ENCODE measurements around the gene LHFPL3.
"Not testable (repeated sequence)": the region's sequence is repeated elsewhere in the genome, so short reads cannot be mapped to it uniquely, and the experiment has no call there.

Gene LHFPL3

DNA sequence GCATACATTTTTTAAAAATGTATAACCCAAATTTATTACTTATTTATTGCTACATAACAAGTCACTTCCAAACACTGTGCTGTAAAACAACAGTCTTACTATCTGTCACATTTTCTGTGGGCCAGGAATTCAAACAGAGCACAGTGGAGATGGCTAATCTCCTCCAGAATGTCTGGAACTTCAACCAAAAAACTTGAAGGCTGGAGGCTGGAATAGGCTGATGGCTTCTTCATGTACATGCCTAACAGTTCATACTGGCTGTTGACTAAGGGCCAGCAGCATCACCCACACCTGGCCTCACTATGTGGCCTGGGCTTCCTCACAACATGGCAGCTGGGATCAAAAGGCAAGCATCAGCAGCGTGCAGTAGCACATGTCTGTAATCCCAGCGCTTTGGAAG lies 593.2 kb downstream of the LHFPL3 start:
- TF ChIP-seq POLR2AphosphoS5 (IDR thresholded peaks at IDR 0.05; ENCODE audit: low read depth) (no peak), GABPA (IDR thresholded peaks at IDR 0.05; ENCODE audit: low read depth) (no peak), SPI1 (IDR thresholded peaks at IDR 0.05; ENCODE audit: borderline replicate concordance, low read depth) (no peak)
- TF ChIP-seq, protein P1, sequence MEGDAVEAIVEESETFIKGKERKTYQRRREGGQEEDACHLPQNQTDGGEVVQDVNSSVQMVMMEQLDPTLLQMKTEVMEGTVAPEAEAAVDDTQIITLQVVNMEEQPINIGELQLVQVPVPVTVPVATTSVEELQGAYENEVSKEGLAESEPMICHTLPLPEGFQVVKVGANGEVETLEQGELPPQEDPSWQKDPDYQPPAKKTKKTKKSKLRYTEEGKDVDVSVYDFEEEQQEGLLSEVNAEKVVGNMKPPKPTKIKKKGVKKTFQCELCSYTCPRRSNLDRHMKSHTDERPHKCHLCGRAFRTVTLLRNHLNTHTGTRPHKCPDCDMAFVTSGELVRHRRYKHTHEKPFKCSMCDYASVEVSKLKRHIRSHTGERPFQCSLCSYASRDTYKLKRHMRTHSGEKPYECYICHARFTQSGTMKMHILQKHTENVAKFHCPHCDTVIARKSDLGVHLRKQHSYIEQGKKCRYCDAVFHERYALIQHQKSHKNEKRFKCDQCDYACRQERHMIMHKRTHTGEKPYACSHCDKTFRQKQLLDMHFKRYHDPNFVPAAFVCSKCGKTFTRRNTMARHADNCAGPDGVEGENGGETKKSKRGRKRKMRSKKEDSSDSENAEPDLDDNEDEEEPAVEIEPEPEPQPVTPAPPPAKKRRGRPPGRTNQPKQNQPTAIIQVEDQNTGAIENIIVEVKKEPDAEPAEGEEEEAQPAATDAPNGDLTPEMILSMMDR (IDR thresholded peaks at IDR 0.05; ENCODE audit: insufficient read depth, low read length) = no peak
- TF ChIP-seq, protein P2, sequence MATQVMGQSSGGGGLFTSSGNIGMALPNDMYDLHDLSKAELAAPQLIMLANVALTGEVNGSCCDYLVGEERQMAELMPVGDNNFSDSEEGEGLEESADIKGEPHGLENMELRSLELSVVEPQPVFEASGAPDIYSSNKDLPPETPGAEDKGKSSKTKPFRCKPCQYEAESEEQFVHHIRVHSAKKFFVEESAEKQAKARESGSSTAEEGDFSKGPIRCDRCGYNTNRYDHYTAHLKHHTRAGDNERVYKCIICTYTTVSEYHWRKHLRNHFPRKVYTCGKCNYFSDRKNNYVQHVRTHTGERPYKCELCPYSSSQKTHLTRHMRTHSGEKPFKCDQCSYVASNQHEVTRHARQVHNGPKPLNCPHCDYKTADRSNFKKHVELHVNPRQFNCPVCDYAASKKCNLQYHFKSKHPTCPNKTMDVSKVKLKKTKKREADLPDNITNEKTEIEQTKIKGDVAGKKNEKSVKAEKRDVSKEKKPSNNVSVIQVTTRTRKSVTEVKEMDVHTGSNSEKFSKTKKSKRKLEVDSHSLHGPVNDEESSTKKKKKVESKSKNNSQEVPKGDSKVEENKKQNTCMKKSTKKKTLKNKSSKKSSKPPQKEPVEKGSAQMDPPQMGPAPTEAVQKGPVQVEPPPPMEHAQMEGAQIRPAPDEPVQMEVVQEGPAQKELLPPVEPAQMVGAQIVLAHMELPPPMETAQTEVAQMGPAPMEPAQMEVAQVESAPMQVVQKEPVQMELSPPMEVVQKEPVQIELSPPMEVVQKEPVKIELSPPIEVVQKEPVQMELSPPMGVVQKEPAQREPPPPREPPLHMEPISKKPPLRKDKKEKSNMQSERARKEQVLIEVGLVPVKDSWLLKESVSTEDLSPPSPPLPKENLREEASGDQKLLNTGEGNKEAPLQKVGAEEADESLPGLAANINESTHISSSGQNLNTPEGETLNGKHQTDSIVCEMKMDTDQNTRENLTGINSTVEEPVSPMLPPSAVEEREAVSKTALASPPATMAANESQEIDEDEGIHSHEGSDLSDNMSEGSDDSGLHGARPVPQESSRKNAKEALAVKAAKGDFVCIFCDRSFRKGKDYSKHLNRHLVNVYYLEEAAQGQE (IDR thresholded peaks at IDR 0.05; ENCODE audit: insufficient replicate concordance, low read depth) = no peak

DNA sequence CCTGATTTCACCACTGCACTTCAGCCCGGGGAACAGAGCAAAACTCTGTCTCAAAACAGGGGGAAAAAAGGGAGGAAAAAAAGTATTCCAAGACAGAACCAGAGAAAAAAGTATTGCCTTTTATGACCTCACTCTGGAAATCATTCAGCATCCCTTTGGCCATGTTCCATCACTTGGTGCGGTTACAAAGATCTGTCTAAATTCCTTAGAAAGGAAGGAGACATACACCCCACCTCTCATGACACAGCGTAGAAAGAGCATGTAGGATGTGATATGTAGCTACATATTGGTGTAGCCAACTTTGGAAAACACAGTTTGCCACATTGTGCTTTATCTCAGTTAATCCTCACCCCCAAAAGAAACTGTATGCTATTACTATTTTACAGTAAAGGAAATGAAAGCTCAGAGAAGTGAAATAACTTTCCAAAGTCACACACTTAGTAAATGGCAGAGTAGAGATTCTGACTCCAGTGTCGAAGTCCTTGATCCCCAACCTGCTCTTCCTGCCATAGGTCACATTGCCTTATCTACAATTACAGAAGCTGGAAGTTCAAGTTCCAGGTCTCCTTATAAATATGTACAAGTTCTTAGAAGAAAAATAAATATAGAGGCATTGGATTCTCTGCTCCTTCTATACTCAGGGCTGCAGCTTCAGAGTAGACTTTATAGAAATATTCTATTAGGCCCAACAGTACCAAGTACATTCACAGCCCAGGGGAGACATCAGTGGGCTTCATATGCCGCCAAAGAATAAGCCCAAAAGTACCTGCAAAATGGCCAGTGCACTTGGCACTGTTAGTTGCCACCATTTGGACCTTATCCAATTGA lies 594.0 kb downstream of the LHFPL3 start:
- DNase-seq (ENCODE audit: low read depth in 1 of 2, low spot score in 1 of 2) = no peak
- Histone ChIP-seq H3K4me3 (replicated peaks; ENCODE audit: insufficient read depth, low read length) (no peak overlapping the region), H3K27me3 (ENCODE audit: insufficient read depth, poor library complexity, severe bottlenecking) (no peaks in the 10 kb centered on the region), H3K27ac (replicated peaks) (no peak overlapping the region)
- TF ChIP-seq POLR2AphosphoS5 (IDR thresholded peaks at IDR 0.05; ENCODE audit: low read depth) = no peak

More for the DNA sequence above, 593.2 kb downstream of the LHFPL3 start:
- Histone ChIP-seq H3K4me3 (replicated peaks; ENCODE audit: insufficient read depth, low read length) (no peak overlapping the region), H3K27ac (replicated peaks) (no peak overlapping the region), H3K27me3 (ENCODE audit: insufficient read depth, poor library complexity, severe bottlenecking) (no peaks in the 10 kb centered on the region)
- DNase-seq (ENCODE audit: low read depth in 1 of 2, low spot score in 1 of 2) = no peak

DNA sequence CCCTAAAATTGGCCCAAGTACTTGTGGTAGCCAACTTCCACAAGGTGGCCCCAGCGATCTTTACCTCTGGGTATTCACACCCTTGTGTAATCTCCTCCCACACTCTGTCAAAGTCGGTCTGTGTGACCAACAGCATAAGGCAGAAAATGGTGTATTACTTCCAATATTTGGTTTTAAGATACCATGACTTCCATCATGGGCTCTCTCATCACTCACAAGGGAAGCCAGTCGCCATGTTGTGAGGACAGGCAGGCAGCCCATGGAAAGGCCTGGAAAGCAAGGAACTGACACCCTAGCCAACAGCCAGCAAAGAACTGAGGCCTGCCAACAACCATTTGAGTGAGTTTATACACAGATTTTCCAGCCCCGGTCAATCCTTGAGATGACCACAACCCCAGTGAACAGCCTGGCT lies 594.6 kb downstream of the LHFPL3 start:
- Histone ChIP-seq H3K27ac (replicated peaks) (no peak overlapping the region), H3K27me3 (ENCODE audit: insufficient read depth, poor library complexity, severe bottlenecking) (no peaks in the 10 kb centered on the region), H3K4me3 (replicated peaks; ENCODE audit: insufficient read depth, low read length) (no peak overlapping the region)
- DNase-seq (ENCODE audit: low read depth in 1 of 2, low spot score in 1 of 2) = peak; percentile 41 to 86
- TF ChIP-seq SPI1 (IDR thresholded peaks at IDR 0.05; ENCODE audit: borderline replicate concordance, low read depth) (peak; percentile 1; the same call in 1 of the 2 replicates), POLR2AphosphoS5 (IDR thresholded peaks at IDR 0.05; ENCODE audit: low read depth) (no peak), GABPA (IDR thresholded peaks at IDR 0.05; ENCODE audit: low read depth) (no peak)
- TF ChIP-seq, protein P1 (IDR thresholded peaks at IDR 0.05; ENCODE audit: insufficient read depth, low read length) = peak; percentile 89
- TF ChIP-seq, protein P2 (IDR thresholded peaks at IDR 0.05; ENCODE audit: insufficient replicate concordance, low read depth) = no peak

DNA sequence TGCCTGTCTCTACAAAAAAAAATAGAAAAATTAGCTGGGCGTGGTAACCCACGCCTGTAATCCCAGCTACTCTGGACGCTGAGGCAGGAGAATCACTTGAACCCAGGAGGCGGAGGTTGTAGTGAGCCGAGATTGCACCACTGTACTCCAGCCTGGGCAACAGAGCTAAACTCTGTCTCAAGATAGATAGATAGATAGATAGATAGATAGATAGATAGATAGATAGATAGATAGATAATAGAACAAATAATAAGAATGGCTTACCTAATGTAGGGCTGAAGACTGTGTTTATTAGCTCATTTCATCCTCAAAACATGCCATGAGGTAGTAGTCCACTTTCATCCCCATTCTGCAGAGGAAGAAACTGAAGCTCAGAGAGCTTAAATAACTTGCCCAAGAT lies 597.8 kb downstream of the LHFPL3 start:
- not testable (repeated sequence) for H3K27me3 ChIP-seq (ENCODE audit: insufficient read depth, poor library complexity, severe bottlenecking); H3K4me3 ChIP-seq (replicated peaks; ENCODE audit: insufficient read depth, low read length); DNase-seq (ENCODE audit: low read depth in 1 of 2, low spot score in 1 of 2); H3K27ac ChIP-seq (replicated peaks)
